22Rv1 (cell line): ENCODE data around the gene CHD9.

ENCODE experiments used
- H3K27ac ChIP-seq: fragments of 450-650 bp; 2 replicates; pipeline ENCODE4 v1.5.1; 2017
- ZFX ChIP-seq: fragments of 450-650 bp; IDR thresholded peaks from 2 replicates; pipeline ENCODE4 v1.6.1; 2017; ENCODE audit warnings: antibody characterized with exemption, borderline replicate concordance
- TF ChIP-seq, protein P1 (sequence below): fragments of 450-650 bp; IDR thresholded peaks from 2 replicates; pipeline ENCODE4 v1.5.1; 2017; ENCODE audit warnings: mild to moderate bottlenecking

CHD9 gene

DNA sequence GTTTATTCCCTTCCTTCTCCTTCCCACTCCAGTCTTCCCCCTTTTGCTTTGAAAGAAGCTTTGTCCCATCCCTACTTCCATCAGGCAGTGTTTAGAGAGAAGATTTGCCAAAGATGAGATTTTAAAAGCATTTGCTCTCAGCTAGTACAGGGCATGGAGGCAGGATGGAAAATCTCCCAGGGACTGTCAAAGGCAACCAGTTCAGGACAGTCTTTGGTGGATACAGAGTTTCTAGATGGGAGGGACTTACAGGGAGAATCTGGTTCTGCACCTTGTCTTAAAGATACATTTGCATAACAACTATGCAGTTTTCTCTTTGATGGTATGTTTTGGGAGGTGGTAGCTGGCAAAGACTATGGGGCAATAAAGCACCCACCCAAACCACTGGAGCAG, 26.2 kb downstream of the CHD9 start:
- TF ChIP-seq ZFX, result no peak
- H3K27ac ChIP-seq, result no peak overlapping the region

DNA sequence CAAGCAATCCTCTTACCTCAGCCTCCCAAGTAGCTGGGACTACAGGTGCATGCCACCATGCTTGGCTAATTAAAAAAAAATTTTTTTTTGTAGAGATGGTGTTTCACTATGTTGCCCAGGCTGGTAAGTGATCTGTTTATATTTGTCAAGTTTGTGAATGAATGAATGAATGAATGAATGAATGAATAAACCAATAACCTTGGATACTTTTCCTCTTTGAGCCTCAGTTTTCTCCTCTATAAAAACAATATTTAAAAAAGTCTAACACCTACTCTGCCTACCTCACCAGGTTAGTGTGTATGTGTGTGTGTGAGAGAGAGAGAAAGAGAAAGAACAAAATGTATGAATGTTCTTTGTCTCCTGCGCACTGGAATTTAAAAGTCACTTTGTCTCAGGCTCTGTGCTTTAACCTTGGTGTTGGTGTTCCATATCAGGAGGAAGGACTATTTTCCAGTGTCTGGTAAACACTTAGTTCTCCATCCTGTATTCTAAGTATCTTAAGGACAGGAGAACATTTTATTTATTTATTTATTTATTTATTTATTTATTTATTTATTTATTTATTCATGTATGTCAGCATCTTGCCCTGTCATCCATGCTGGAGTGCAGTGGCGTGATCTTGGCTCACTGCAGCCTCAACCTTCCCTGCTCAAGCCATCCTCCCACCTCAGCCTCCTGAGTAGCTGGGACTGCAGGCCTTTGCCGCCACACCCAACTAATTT, 27.1 kb downstream of the CHD9 start:
- H3K27ac ChIP-seq, result no peak overlapping the region

DNA sequence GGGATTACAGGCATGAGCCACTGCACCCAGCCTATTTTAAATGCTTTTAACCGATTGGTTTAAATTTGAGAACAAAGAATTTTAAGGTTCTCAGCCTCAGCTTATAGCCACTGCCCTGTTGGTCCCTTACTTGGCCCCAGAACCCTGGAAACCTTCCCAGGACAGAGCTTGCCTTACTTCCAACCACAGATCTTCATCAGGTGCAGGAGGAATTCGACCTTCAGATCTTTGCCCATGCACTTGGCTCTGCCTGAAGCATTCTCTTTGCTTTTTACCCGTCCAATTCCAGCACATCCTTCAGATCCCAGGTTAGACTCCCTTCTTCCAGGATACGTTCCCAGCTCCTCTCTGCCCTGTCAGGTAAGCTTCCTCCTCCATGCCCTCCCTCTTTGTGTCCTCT, 27.7 kb downstream of the CHD9 start:
- TF ChIP-seq, protein P1, sequence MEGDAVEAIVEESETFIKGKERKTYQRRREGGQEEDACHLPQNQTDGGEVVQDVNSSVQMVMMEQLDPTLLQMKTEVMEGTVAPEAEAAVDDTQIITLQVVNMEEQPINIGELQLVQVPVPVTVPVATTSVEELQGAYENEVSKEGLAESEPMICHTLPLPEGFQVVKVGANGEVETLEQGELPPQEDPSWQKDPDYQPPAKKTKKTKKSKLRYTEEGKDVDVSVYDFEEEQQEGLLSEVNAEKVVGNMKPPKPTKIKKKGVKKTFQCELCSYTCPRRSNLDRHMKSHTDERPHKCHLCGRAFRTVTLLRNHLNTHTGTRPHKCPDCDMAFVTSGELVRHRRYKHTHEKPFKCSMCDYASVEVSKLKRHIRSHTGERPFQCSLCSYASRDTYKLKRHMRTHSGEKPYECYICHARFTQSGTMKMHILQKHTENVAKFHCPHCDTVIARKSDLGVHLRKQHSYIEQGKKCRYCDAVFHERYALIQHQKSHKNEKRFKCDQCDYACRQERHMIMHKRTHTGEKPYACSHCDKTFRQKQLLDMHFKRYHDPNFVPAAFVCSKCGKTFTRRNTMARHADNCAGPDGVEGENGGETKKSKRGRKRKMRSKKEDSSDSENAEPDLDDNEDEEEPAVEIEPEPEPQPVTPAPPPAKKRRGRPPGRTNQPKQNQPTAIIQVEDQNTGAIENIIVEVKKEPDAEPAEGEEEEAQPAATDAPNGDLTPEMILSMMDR, result no peak
- TF ChIP-seq ZFX, result no peak
- H3K27ac ChIP-seq, result no peak overlapping the region

More for the DNA sequence above, 27.1 kb downstream of the CHD9 start:
- TF ChIP-seq, protein P1, result no peak
- TF ChIP-seq ZFX, result no peak

DNA sequence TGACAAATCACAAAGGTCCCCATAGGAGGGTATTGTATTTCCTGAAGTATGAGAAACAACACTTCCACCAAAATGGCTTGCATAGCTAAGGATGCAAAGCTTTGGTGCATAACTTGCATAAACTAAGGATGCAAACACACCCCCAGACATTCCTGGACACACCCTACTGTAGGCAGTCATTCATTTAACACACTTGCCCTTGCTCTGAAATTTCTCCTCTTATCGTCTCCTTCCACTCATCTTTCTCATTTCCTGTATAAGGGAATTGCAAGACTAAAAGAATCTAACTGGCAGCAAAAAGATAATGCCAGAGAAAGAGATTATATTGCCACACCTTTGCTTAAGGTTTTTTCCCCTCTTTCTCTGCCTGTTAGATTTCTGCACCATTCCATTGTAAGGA, 28.3 kb downstream of the CHD9 start:
- TF ChIP-seq, protein P1, result no peak
- no peak for TF ChIP-seq ZFX
- no peak overlapping the region for H3K27ac ChIP-seq

DNA sequence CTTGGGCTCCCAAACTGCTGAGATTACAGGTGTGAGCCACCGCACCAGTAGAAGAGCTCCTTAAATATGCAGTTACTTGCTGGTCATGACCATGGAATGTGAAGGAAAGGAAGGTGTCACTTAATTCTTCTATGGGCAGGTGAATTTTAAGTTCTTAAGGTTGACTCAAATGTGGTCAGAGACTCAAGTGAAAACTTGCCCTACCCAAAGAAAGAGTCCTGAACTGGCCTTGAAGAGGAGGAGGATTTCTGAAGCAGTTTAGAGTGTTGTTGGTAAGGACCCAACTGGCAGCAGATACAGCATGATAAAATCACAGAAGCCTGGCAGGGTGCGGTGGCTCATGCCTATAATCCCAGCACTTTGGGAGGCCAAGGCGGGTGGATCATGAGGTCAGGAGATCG, 29.4 kb downstream of the CHD9 start:
- TF ChIP-seq ZFX, result no peak
- no peak overlapping the region for H3K27ac ChIP-seq

DNA sequence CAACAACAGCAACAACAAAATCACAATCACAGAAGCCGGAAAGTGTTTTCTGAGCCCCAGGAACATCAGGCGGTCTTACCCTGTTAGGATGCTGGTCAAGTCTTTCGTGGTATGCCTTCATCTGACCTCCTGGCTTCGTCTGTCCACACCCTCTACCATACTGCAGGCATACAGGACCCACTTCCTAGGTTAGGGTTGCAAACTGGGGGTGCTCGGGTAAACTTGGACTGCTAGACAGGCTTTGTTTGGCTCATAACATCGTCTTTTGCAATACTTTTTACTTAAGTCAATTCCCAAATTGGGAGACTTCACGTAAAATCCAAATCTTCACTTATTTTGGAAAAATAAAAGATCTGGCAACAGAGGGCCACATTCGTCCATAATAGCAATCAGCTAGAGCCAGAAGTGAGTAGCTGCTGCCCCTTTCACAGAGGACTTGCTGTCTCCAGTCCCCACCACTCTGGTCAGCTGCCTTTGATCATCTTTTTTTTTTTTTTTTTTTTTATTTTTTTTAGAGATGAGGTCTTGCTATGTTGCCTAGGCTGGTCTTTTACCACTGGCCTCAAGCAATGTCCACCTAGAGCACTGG, 30.0 kb downstream of the CHD9 start:
- no peak for TF ChIP-seq ZFX
- TF ChIP-seq, protein P1, result no peak
- no peak overlapping the region for H3K27ac ChIP-seq

DNA sequence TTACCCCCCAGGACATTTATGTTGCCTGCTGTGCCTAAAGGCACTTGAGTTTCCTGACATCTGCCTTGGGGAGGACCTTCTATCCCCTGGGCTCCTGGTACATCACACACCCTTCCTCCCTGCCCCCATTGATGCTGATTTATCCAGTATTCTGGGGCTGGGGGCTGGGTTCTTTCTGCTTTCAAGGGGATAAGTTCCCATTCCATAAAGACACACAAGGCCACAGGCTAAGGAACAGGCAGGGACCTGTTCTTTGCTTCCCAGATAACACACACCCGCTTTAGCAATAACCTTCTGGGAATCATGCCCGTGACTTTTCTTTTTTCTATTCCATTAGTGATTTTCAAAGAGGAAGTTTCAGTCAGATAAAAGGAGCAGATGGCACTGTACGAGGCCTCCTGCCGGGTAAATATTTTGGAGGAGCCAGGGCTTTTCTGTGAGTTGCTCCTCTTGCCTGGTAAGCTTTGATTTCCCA, 30.6 kb downstream of the CHD9 start:
- H3K27ac ChIP-seq, result no peak overlapping the region
- TF ChIP-seq ZFX, result no peak
- TF ChIP-seq, protein P1, result no peak

DNA sequence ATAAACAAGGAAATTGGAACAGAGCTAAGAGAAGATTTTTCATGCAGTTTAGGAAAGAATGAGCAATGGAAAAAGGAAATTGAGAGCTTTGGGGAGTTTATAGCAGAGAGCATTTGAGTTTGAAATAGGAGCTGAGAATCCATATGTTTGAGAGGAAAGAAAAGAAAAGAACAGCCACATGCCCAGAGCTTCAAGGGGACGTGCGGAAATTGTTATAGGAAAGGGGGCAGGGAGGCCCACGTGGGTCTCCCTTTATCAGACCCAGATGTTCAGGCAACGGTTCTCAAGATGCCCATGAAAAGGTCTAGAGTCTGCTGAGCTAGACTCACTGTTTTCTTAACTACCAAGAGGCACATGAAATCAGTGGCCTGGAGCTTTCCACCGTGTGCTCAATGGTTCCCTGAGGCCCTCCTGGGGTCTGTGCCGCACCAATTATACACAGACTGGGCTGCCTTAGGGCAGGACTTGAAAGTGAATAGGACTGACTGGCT, 31.2 kb downstream of the CHD9 start:
- TF ChIP-seq, protein P1, result no peak
- TF ChIP-seq ZFX, result no peak
- H3K27ac ChIP-seq, result no peak overlapping the region
